ELR (cell line): ENCODE data around the gene EMSY.
"Not testable (repeated sequence)": the region's sequence is repeated elsewhere in the genome, so short reads cannot be mapped to it uniquely, and the experiment has no call there.

Experiments
- DNase-seq: peaks from one replicate; pipeline ENCODE4 v3.0.0-alpha.2; 2015; ENCODE audit warnings: low read depth

Gene EMSY

GRCh38 chr11:76444384-76445120 lies at the start of gene EMSY:
Gene EMSY (plus strand): TSS chr11:76445018. CDS start chr11:76446939, 1,921 bp downstream.
- DNase-seq, result peak; percentile 98

DNA sequence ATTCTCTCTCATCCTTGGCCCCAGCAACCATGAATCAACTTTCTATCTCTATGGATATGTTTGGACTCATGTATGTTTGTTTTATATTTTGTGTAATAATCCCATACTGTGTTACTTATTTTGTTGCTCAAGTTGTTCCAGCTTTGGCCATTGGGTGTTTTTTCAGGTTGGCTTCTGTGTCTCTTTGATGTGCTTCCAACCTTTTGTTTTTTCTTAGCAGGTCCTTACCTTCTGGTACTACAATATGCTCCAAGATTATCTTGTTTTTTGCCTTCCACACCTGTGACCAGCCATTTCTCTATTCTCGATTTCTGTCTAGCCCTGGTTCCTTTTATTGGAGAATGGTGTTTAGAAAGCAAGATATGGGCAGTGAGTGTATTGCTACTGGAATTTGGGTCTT lies 49.5 kb upstream of the EMSY start:
- no peak for DNase-seq

DNA sequence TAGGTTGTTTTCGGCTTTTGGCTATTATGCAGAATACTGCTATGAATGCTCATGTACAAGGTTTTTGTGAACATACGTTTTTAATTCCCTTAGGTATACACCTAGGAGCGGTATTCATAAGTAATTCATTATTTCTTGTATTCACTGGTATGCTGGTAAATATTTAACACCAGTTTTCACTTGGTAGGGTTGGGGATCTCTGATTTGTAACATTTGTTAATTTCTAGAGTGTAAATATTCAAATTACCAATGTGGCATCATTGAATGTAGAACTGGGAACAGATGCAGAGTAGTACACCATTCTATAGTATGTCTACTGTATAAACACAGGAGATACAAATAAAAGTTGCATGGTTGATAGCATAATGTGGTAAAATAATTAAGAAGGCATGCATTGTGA lies 47.4 kb upstream of the EMSY start:
- DNase-seq, result no peak

DNA sequence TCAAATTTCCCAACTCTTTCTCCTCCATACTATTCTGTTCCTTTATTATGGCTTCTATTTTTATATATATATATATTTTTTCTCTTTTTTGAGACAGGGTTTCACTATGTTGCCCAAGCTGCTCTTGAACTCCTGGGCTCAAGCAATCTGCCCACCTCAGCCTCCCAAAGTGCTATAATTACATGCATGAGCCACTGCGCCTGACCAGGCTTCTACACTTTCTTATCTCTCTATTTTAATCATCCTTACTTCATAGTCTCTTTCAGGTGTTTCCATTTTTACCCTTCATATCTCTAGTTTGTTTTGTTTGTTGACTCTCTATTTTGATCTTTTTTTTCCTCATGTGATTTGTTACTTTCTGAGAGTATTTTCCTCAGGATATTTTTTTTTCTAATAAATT lies 43.9 kb upstream of the EMSY start:
- DNase-seq, result no peak

GRCh38 chr11:76401484-76401883 lies 43.3 kb upstream of the EMSY start:
- DNase-seq, result not testable (repeated sequence)

- DNase-seq, result no peak
These were observed 38.5 kb upstream of the EMSY start for GRCh38 chr11:76406359-76406758.

DNA sequence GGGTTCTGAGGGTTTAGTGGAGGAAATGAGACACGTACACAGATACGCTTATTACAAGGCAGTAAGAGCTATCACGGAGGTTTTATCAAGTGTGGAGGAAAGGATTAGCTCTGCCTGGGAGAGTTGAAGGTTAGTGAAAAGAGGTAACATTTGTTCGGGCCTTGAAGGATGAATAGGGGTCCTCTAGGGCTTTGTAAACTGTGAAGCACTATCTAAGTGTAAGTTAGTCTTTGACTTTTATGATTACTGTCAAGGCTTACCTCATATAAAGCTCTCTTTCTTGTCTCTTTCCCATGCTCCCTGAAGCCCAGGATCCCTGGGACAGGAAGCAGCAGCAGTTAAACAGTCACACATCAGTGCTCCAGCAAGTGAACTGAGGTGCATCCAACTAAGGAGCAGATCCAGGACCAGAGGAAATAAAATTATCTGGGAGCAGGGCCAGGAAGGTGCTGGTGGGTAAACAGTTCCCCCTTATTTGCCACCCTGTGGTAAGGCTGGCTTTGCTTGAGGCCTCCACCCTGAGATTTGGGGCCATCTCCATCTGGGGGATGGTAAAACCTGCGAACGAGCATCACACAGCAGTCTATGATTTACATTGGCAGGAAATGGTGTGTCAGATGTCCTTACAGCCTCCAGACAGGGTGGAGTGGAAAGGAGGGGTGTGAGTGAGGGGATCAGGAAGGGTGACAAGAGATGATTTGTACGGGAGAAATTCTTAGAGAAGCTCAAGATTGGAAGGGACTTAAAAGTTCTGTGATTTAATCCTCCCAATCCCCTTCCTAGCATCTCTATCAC lies 36.5 kb upstream of the EMSY start:
- DNase-seq, result peak; percentile 18

DNA sequence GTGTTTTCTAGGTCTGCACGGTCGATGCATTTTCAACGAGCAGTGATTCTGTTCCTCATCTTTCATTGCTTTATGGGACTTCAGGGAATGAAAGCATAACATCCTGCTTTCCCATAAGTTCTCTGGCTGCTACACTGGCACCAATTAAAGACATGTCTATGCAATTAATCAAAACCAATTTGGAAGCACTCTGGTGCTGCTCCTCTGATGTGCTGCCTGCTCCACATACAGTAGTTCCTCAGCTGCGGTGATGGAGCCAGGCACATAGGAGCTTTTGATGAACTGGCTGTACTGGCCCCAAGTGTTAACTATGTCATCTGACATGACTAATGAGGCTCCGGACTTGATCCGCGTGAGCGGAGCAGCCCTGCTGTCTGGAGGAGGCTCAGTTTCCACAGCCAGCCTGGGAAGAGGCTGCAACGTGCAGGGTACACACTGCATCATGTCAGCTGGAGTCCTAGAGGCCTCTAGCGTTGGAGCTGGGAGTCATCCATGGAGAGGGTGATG lies 33.9 kb upstream of the EMSY start:
- DNase-seq, result no peak

- DNase-seq, result no peak
These were observed 29.7 kb upstream of the EMSY start for GRCh38 chr11:76415073-76415472.

- DNase-seq, result peak; percentile 19
These were observed 24.9 kb upstream of the EMSY start for GRCh38 chr11:76419896-76420295.

GRCh38 chr11:76424379-76424778 lies 20.4 kb upstream of the EMSY start:
- no peak for DNase-seq

GRCh38 chr11:76424891-76425290 lies 19.9 kb upstream of the EMSY start:
- no peak for DNase-seq

DNA sequence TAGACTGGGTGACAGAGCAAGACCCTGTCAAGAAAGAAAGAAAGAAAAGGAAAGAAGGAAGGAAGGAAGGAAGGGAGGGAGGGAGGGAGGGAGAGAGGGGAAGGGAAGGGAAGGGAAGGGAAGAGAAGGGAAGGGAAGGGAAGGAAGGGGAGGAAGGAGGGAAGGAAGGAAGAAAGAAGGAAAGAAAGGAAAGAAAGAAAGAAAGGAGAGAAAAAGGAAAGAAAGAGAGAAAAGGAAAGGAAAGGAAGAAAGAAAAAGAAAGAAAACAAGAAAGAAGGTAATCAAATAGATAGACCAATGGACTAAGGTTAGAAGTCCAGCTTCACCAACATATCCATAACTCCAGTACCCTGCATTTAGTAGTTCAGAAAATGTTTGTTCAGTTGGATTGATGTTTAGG lies 18.2 kb upstream of the EMSY start:
- DNase-seq, result no peak

DNA sequence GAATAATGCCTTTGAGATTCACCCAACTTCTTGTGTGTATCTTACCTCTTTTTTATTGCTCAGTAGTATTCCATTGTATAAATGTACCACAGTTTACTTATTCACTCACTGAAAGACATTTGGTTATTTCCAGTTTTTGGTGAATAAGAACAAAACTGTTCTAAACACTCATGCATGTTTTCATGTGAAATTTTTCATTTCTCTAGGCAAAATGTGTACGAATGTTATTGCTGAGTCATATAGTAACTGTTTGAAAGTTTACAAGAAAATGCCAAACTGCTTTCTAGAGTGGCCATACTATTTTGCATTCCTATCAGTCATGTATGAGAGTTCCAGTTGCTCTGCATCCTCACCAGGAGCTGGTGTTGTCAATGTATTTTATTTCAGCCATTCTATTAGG lies 8.8 kb upstream of the EMSY start:
- peak; percentile 22 for DNase-seq

DNA sequence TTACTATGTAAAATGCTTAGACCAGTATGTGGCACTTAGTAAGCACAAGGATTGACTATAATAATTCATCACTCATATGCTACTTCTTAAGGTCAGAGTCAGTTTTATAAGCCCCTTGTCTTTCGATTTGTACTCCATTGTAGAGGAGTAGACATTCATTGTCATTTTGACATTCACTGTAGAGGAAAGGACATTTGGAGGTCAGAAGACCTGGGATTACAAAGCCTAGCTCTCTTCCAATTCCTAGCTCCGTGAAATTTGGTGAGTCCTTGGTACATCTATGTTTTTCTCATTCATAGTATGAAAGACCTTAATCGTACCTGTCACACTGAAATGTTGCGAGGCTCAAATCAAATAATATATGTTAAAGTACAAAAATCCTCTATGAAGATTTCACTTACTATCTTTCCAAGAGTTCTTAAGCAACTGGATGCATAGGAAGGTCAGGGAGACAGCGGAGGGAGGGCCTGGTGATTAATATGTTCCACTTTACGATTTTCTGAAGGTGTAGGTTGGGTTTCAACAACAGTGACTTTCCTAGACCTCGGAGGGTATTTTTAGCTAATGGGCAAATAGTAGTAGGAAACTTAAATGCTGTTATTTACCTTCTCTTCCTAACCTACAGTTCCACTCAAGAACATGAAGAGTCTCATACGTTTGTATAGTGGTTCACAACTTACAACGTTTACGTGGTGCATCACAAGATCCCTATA lies 1.4 kb upstream of the EMSY start:
- DNase-seq, result peak; percentile 30

DNA sequence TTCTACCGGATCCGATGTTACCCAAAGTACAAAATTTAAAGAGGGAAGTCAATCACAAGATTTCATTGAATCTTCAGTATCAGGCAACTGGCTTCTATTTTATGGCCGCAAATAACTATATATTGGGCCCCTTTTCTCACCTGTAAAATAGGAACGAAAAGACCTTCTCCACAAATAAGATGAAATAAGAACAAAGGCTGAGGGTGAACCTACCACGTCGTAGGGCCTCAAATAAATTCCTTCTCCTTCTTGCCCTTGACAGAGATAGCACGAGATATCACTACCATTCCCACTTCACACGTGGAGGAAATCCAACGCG lies 794 bp upstream of the EMSY start:
- DNase-seq, result no peak

DNA sequence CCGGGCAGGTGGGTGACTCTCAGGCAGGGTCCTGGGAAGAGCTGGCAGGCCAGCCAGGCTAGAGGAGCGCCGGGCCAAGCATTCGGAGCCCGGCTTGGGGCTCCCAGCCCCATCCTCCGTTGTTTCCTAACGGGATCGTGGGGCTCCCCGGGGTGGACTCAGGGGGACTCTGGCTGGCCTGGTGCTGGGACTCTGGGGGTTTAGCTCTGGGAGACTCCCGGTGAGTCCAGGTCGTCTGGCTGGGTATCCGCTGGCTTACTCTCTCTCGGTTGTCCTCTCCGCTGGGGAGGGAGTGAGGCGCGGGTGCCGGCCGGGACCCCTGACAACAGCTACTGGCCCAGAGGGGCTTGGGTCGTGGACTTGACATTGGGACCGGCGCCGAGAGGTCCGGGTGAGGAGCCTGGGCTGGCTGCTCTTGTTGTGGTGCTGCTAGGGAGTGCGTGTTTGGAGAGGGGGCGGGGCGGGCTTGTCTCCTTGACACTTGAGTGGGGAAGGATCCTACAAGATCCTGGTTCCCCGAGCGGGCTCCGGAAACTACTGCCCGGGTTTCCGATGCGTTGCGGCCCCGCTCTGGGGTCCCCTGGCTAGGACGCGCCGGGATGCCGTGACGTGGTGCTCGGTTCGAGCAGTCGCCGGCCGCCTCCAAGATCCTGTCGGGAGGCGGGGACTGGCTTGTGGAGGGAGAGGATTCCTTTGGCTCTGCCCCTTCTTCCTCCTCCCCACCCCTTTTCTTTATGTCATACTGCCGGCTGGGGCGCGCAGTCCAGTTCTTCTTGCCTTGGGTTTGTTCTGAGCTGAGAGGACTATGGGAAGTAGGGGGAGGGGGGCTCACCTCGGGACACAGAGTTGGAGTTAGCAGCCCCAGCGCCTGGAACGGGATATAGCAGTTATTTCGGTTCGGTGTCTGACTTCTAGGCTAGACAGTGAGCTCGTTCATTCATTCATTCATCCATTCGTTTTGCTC lies 585 bp downstream of the EMSY start:
- DNase-seq, result peak; percentile 93

DNA sequence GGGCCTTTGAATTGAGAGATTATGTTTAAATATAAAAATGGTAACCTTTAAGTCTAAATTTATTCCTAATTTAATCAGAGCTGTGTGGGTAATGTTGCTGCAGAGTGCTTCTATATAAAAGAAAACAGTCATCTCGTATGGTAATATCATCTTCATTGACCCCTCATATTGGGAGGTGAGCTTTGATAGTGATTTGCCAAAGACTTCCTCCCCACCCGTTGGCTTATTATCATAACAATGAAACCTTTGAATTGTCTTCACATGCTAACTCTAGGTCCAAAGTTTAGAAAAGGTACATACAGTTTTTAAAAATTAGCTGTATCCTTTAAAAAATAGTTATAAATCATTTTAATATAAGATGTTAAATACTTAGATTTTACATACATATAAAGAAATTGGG lies 3.7 kb downstream of the EMSY start:
- DNase-seq, result no peak

DNA sequence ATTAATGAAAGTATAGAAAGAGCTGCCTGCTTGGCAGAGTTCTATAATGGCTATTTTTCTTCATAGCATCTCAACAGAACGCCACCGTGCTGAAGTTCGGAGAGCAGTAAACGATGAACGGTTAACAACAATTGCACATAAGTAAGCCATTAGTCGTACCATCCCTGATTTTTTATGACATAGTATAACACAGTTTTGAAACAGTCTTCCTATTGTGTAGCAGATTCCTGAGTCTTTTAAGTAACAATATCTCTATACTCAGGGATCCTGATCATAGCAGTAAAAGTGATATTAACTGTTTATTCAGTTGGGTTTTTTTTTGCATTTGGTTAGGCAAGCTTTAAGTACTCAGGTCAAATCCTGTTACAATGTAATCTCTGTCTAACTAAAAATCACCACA lies 8.4 kb downstream of the EMSY start:
- DNase-seq, result no peak

DNA sequence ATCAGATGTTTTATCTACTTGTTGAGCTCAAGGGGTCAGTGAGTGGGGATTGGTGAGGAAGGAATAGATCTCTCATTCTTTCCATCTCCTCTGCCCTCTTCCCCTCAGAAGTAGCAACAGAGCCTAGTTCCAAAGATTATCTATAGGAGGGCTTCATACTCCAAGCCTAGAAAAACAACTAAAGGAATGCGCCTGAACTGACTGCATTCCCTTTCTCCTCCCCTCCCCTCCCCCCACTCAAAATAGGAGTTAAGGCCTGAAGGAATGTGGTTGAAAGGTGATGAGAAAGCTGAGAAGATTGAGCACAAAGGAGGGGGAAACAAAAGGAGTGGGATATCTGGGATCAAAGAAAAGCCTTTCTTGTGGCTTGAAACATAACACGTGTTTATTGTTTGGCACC lies 10.5 kb downstream of the EMSY start:
- DNase-seq, result no peak

GRCh38 chr11:76455931-76456330 lies 11.1 kb downstream of the EMSY start:
- DNase-seq, result no peak

DNA sequence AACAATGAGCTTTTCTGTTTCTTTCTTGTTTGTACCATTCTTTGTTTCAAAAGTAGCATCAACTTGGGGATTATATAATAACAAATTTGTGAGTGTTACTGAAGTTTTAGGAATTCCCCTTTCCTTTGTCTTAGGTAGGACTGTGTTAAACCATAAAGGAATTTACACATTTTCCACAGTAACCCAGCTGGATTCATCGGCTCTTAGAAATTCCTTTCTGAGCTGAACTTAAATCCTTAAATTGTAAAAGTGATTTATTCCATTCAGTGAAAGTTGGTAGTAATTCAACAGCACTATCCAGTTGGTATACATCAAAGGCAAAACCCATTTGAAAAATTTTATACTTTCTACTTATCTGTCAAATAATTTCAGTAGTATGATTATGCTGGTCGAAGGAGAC lies 11.8 kb downstream of the EMSY start:
- no peak for DNase-seq
